A673 (cell line): Measurements from ENCODE around the gene BBX. TPM values are rescaled to one million over a fixed set of nuclear protein-coding genes. Genes with fewer than 3 reads are reported as not detected.

Experiments used
- BruUV-seq: library from RNA; stranded (reverse); fragments of 400-500 nt; replicated peaks from 2 replicates; lab custom pipeline; 2021; lab: Mats Ljungman, UMichigan
- CTCF ChIA-PET: fragments of 300-600 bp; sonication (Branson Sonifier 250); formaldehyde crosslinking; loops from one replicate; lab custom pipeline; 2022; ENCODE audit warnings: antibody characterized with exemption; lab: Charles Lee
- POLR2A ChIA-PET: fragments of 300-600 bp; sonication (Branson Sonifier 250); formaldehyde crosslinking; loops from one replicate; lab custom pipeline; 2022; ENCODE audit warnings: antibody characterized with exemption; ENCODE audit not compliant: low non-redundant PET; lab: Charles Lee
- DNase-seq: peaks from one replicate; pipeline ENCODE4 v3.0.0-alpha.2; 2015; ENCODE audit warnings: low spot score
- H3K27ac ChIP-seq: fragments of 200-600 bp; sonication (generic); 2 replicates; pipeline ENCODE4 v1.5.1; 2016; ENCODE audit warnings: mixed run types, low read depth, mild to moderate bottlenecking, mixed read lengths, antibody characterized with exemption, low read length; ENCODE audit not compliant: poor library complexity, severe bottlenecking
- H3K27me3 ChIP-seq: fragments of 200-600 bp; sonication (generic); replicated peaks from 2 replicates; pipeline ENCODE4 v1.6.1; 2017; ENCODE audit warnings: mixed run types, low read depth, mild to moderate bottlenecking, mixed read lengths, antibody characterized with exemption, low read length; ENCODE audit not compliant: insufficient read depth, poor library complexity
- H3K36me3 ChIP-seq: fragments of 200-600 bp; sonication (generic); 2 replicates; pipeline ENCODE4 v1.6.1; 2016; ENCODE audit warnings: mixed run types, mild to moderate bottlenecking, mixed read lengths, antibody characterized with exemption, low read length; ENCODE audit not compliant: insufficient read depth, poor library complexity, severe bottlenecking
- H3K4me1 ChIP-seq: fragments of 200-600 bp; sonication (generic); 2 replicates; pipeline ENCODE4 v1.6.1; 2017; ENCODE audit warnings: mixed run types, mild to moderate bottlenecking, mixed read lengths, antibody characterized with exemption, low read length; ENCODE audit not compliant: insufficient read depth, poor library complexity, severe bottlenecking
- H3K4me3 ChIP-seq: fragments of 200-600 bp; sonication (generic); 2 replicates; pipeline ENCODE4 v1.5.1; 2016; ENCODE audit warnings: low read depth, mixed run types, mild to moderate bottlenecking, mixed read lengths, low read length; ENCODE audit not compliant: poor library complexity, severe bottlenecking
- H3K9me3 ChIP-seq: fragments of 200-600 bp; sonication (generic); 2 replicates; pipeline ENCODE4 v1.6.1; 2016; ENCODE audit warnings: mixed run types, low read depth, mild to moderate bottlenecking, mixed read lengths, antibody characterized with exemption, low read length; ENCODE audit not compliant: poor library complexity, severe bottlenecking
- CTCF ChIP-seq: fragments of 300-800, 200-600 bp; sonication (generic); conservative IDR thresholded peaks from 2 replicates; pipeline ENCODE4 v1.5.1; 2017; ENCODE audit warnings: low read depth, mild to moderate bottlenecking, antibody characterized with exemption, low read length, moderate library complexity, mixed read lengths
- EZH2 ChIP-seq: fragments of 200-600 bp; sonication (generic); IDR thresholded peaks from 2 replicates; pipeline ENCODE4 v1.6.1; 2017; ENCODE audit warnings: borderline replicate concordance, low read depth, mild to moderate bottlenecking, mixed read lengths, antibody characterized with exemption, low read length; ENCODE audit not compliant: poor library complexity, severe bottlenecking
- intact Hi-C: fragments of 100-400 bp; cut with micrococcal nuclease; formaldehyde crosslinking; loops from one replicate; pipeline ENCODE4 v1.10.0; 2022; ENCODE audit not compliant: unreplicated experiment
- total RNA-seq: library from RNA; stranded (reverse); gene quantifications from 2 replicates; pipeline ENCODE4 v1.2.3, GENCODE V29; 2021

The BBX gene
- total RNA-seq, 1 experiment from 2014 or later: 28.9 TPM

DNA sequence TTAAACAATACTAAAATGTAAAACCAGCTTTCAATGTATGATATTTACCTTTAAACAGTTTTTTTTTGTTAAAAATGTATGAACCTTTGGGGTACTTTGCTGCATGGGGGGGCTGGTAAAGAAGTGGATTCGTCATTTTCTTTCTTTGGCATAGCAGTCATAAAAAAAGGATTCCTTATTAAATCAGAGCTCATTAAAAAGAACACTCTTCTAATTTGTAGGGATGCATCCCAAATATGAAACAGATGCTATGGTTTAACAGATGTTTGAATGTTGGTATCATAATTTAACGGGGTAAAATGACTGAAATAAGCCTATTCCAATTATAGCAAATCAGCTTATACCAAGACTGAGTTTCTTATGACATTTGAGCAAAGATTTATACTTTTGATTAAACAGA lies 234.4 kb downstream of the BBX start:
- ChIA-PET CTCF (no interaction called here), POLR2A (no interaction called here)
- intact Hi-C loops: loop anchor here (10.0 kb wide), 1 partner anchor 182 kb away; no protein-coding TSS in a partner anchor
- H3K9me3 ChIP-seq: no peaks in the 10 kb centered on the region
- no peak overlapping the region for H3K27ac ChIP-seq
- BruUV-seq: no TSS peak
- no peak for DNase-seq
- H3K4me1 ChIP-seq: no peaks in the 10 kb centered on the region
- H3K27me3 ChIP-seq: no peaks in the 10 kb centered on the region
- no peak overlapping the region for H3K4me3 ChIP-seq
- no peak for TF ChIP-seq EZH2
- TF ChIP-seq CTCF: no peak
- H3K36me3 ChIP-seq: no peaks in the 10 kb centered on the region

- TF ChIP-seq EZH2 (no peak), CTCF (no peak)
- ChIA-PET POLR2A (no interaction called here), CTCF (no interaction called here)
- Histone ChIP-seq H3K4me3 (no peak overlapping the region), H3K4me1 (no peaks in the 10 kb centered on the region), H3K9me3 (no peaks in the 10 kb centered on the region), H3K36me3 (no peaks in the 10 kb centered on the region), H3K27ac (no peak overlapping the region), H3K27me3 (no peaks in the 10 kb centered on the region)
- no TSS peak for BruUV-seq
- intact Hi-C loops: no loop called here
- no peak for DNase-seq
Observed at GRCh38 chr3:107760144-107760543, 237.4 kb downstream of the BBX start.

- POLR2A ChIA-PET: no interaction called here
- CTCF ChIA-PET: no interaction called here
- no TSS peak for BruUV-seq
Observed at GRCh38 chr3:107761391-107761790, 238.6 kb downstream of the BBX start.

More at GRCh38 chr3:107761391-107761790, 238.6 kb downstream of the BBX start:
- TF ChIP-seq CTCF: no peak
- no peak for TF ChIP-seq EZH2
- no peaks in the 10 kb centered on the region for H3K9me3 ChIP-seq
- H3K27me3 ChIP-seq: no peaks in the 10 kb centered on the region
- intact Hi-C loops: no loop called here
- H3K27ac ChIP-seq: no peak overlapping the region
- no peak overlapping the region for H3K4me3 ChIP-seq
- no peaks in the 10 kb centered on the region for H3K4me1 ChIP-seq
- DNase-seq: no peak
- no peaks in the 10 kb centered on the region for H3K36me3 ChIP-seq
